ENCODE data around the gene COPG1. TPM values are rescaled to one million over a fixed set of nuclear protein-coding genes. Genes with fewer than 3 reads are reported as not detected.

Gene COPG1
- total RNA-seq, 3 donors from 2014 or later, result 82.6 to 121 (median 102) TPM

DNA sequence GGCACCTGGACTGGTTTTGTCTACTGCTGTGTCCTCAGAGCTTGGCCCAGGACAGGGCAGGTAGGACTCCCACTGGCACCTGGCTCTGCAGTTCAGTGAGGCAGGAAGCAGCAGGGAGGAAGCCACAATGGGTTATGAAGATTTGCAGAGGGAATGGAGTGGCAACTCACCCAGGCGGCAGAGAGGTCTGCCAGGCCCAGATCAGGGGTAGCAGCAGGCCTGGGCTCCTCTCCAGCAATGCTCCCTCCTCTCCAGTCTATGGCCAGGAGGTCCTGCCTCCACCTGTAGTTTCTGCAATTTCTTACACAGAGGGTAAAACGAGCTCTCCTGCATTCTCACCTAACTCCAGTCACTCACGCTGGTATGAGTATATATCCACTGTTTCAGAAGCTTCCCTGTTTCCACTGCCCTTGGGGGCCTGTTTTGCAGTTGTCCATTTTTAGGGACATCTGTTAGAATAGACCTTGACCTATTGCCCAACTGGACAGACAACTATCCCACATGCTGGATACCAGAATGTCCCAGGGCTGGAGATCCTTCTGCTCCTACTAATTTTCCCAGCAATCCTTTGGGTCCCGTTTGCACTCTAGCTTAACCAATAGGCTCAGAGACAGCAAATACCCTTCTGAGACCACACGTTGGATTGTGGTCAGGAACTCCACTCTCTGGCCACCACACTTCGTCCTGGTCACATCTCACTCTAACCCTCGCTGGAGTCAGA lies 64.4 kb downstream of the COPG1 start:
- TF ChIP-seq POLR2A (IDR thresholded peaks at IDR 0.05) (peak; percentile 18), POLR2AphosphoS5 (IDR thresholded peaks at IDR 0.05) (peak in 2 of 3 donors; percentile 26 to 85), CTCF (IDR thresholded peaks at IDR 0.05) (peak in 2 of 3 donors; percentile 7 to 12)
- H3K27me3 ChIP-seq, result no peaks in the 10 kb centered on the region
- H3K9me3 ChIP-seq, result no peaks in the 10 kb centered on the region
- H3K4me3 ChIP-seq, result peak overlapping the region; percentile 81 to 94 (median 82)
- intact Hi-C loops (cut with DNase I; ENCODE audit: low total_unique reads), result no loop called here
- H3K36me3 ChIP-seq, result no peaks in the 10 kb centered on the region
- peak overlapping the region; percentile 93 to 97 for H3K27ac ChIP-seq
- DNase-seq (ENCODE audit: low spot score in 2 of 2), result peak in 1 of 2 donors; percentile 43
- peaks cover 8 to 15% of the 10 kb centered on the region in 2 donors for H3K4me1 ChIP-seq

DNA sequence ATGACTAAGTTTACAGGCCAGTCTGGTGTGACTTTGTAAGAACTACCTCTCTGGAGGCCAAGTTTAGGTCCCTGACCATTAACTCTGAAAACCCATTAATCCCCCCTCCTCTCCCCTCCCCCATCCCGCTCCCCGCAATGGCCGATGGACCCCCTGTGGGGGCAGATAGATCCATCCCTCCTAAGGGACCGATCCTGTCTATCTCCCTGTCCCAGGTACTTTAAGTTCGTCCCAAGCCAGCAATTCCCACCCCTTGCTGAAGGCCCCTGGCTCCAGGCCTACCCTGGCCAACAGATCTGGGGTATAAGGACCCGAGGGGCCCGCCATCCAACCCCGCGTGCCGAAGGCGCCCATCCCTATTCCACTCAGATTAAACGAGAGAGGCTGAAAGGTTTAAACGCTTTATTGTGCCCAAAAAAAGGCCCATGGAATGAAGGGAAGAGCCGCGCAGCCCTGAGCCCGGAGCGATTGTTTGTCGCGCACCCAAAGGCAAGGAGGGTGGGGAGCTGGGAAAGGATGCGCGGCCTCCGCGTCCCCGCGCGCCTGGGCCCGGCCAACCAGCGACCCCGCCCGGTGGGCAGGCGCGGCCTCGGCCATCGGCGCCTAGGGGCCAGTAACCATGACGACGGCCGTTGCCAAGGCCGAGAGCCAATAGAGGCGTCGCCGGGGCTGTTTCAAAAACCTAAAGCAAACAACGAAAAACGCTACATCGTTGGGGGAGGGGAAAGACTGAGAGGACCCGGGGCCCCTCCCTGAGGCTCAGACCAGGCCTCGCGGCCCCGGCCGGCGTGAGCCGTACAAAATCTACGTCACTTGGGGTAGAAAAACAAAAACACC lies 65.2 kb downstream of the COPG1 start:
- peaks cover 8 to 15% of the 10 kb centered on the region in 2 donors for H3K4me1 ChIP-seq
- H3K9me3 ChIP-seq, result no peaks in the 10 kb centered on the region
- H3K36me3 ChIP-seq, result no peaks in the 10 kb centered on the region
- peak overlapping the region; percentile 81 to 94 (median 82) for H3K4me3 ChIP-seq
- TF ChIP-seq POLR2AphosphoS5 (IDR thresholded peaks at IDR 0.05) (peak in 2 of 3 donors; percentile 80 to 90), POLR2A (IDR thresholded peaks at IDR 0.05) (peak; percentile 24), CTCF (IDR thresholded peaks at IDR 0.05) (no peak)
- peak overlapping the region; percentile 93 to 97 for H3K27ac ChIP-seq
- no peaks in the 10 kb centered on the region for H3K27me3 ChIP-seq
- peak; percentile 78 to 85 for DNase-seq (ENCODE audit: low spot score in 2 of 2)
- intact Hi-C loops (cut with DNase I; ENCODE audit: low total_unique reads), result no loop called here

- Histone ChIP-seq H3K36me3 (no peaks in the 10 kb centered on the region), H3K4me1 (peaks cover 8 to 15% of the 10 kb centered on the region in 2 donors), H3K27me3 (no peaks in the 10 kb centered on the region), H3K4me3 (peak overlapping the region; percentile 81 to 94 (median 82)), H3K9me3 (no peaks in the 10 kb centered on the region), H3K27ac (peak overlapping the region; percentile 93 to 97)
- peak in 1 of 2 donors; percentile 47 for DNase-seq (ENCODE audit: low spot score in 2 of 2)
- intact Hi-C loops (cut with DNase I; ENCODE audit: low total_unique reads), result no loop called here
- TF ChIP-seq CTCF (IDR thresholded peaks at IDR 0.05) (no peak), POLR2A (IDR thresholded peaks at IDR 0.05) (no peak)
Observed at GRCh38 chr3:129315223-129315997, 66.0 kb downstream of the COPG1 start.

DNA sequence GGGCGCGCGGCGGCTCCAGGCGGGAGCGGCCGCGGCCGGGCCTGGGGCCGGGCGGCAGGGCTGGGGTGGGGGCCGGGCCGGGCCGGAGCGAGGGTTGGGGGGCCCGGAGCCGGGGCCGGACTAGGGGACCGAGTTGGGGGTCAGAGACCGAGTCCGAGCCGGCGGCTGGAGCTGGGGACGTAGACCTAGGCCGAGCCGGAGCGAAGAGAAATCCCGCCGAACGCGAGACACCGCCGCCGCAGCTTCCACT lies 66.5 kb downstream of the COPG1 start:
- no peak for DNase-seq (ENCODE audit: low spot score in 2 of 2)
- Histone ChIP-seq H3K9me3 (no peaks in the 10 kb centered on the region), H3K4me3 (peak overlapping the region; percentile 81 to 94 (median 82)), H3K4me1 (peaks cover 8 to 15% of the 10 kb centered on the region in 2 donors), H3K27me3 (no peaks in the 10 kb centered on the region), H3K27ac (peak overlapping the region; percentile 93 to 97), H3K36me3 (no peaks in the 10 kb centered on the region)
- intact Hi-C loops (cut with DNase I; ENCODE audit: low total_unique reads), result no loop called here
- TF ChIP-seq CTCF (IDR thresholded peaks at IDR 0.05) (no peak), POLR2A (IDR thresholded peaks at IDR 0.05) (no peak), POLR2AphosphoS5 (IDR thresholded peaks at IDR 0.05) (no peak)

All from breast epithelium (tissue), 4 donors.